ENCODE measurements around the gene GALNT2.

GRCh38 chr1:230026572-230026971, 40.5 kb upstream of the GALNT2 start:
- TF ChIP-seq POLR2A (IDR thresholded peaks at IDR 0.05; ENCODE audit: low read depth, low read length) (no peak), CTCF (conservative IDR thresholded peaks at IDR 0.05; ENCODE audit: low read depth, low read length) (no peak), RAD21 (IDR thresholded peaks at IDR 0.05; ENCODE audit: low read length) (no peak), SMC3 (IDR thresholded peaks at IDR 0.05; ENCODE audit: low read depth, low read length) (no peak)

All from IMR-90 (cell line).